Mesenchymal stem cell (in vitro differentiated cells and primary cell): ENCODE measurements around the gene TNPO2. TPM values are rescaled to one million over a fixed set of nuclear protein-coding genes. Genes with fewer than 3 reads are reported as not detected.

Experiments used
- DNase-seq: peaks from one replicate; pipeline ENCODE4 v3.0.0-alpha.2; 2013
- H2AFZ ChIP-seq: one replicate; pipeline ENCODE4 v1.6.1; 2013; ENCODE audit warnings: low read depth, mild to moderate bottlenecking, control low read depth, inconsistent platforms, low read length, moderate library complexity
- H2AK5ac ChIP-seq: 2 replicates; pipeline ENCODE4 v1.6.1; 2013; ENCODE audit warnings: low read length, moderate library complexity, mild to moderate bottlenecking, inconsistent platforms; ENCODE audit not compliant: severe bottlenecking
- H2BK120ac ChIP-seq: one replicate; pipeline ENCODE4 v1.6.1; 2013; ENCODE audit warnings: low read depth, mild to moderate bottlenecking, inconsistent platforms, low read length, moderate library complexity
- H2BK12ac ChIP-seq, 2 experiments: one replicate each; pipeline ENCODE4 v1.6.1; 2013; ENCODE audit warnings: inconsistent platforms in 2 of 2, low read length in 2 of 2, mild to moderate bottlenecking in 2 of 2, moderate library complexity in 2 of 2, control low read depth in 1 of 2
- H2BK15ac ChIP-seq: one replicate; pipeline ENCODE4 v1.6.1; 2013; ENCODE audit warnings: mild to moderate bottlenecking, low read depth, inconsistent platforms; ENCODE audit not compliant: poor library complexity, severe bottlenecking
- H2BK5ac ChIP-seq: 2 replicates; pipeline ENCODE4 v1.6.1; 2013; ENCODE audit warnings: low read depth, mild to moderate bottlenecking, low read length, control low read depth, inconsistent platforms; ENCODE audit not compliant: poor library complexity, severe bottlenecking
- H3K14ac ChIP-seq, 2 experiments: one replicate each; pipeline ENCODE4 v1.6.1; 2013; ENCODE audit warnings: inconsistent platforms in 2 of 2, low read length in 2 of 2, control low read depth in 1 of 2, mild to moderate bottlenecking in 1 of 2, moderate library complexity in 1 of 2
- H3K18ac ChIP-seq, 2 experiments: one replicate each; pipeline ENCODE4 v1.6.1; 2013; ENCODE audit warnings: inconsistent platforms in 2 of 2, low read length in 2 of 2, control low read depth in 1 of 2, low read depth in 1 of 2, mild to moderate bottlenecking in 1 of 2
- H3K23ac ChIP-seq, 2 experiments: one replicate each; pipeline ENCODE4 v1.6.1; 2013; ENCODE audit warnings: inconsistent platforms in 2 of 2, low read length in 2 of 2, mild to moderate bottlenecking in 2 of 2, moderate library complexity in 2 of 2, control low read depth in 1 of 2
- H3K27ac ChIP-seq: 2 replicates; pipeline ENCODE4 v1.5.1; 2013; ENCODE audit warnings: mild to moderate bottlenecking, moderate library complexity, low read length, control low read depth, inconsistent platforms; ENCODE audit not compliant: poor library complexity, severe bottlenecking
- H3K27me3 ChIP-seq, 2 experiments: 2 replicates each; pipeline versions ENCODE4 v1.6.1 to v1.7.0; 2013; ENCODE audit warnings: low read length in 2 of 2, mild to moderate bottlenecking in 2 of 2, moderate library complexity in 2 of 2, control low read depth in 1 of 2, inconsistent platforms in 1 of 2; ENCODE audit not compliant: control insufficient read depth in 1 of 2, insufficient read depth in 1 of 2
- H3K36me3 ChIP-seq, 2 experiments: 2 replicates each; pipeline versions ENCODE4 v1.6.1 to v1.7.0; 2013; ENCODE audit warnings: low read length in 2 of 2, control low read depth in 1 of 2, inconsistent platforms in 1 of 2, low read depth in 1 of 2, mild to moderate bottlenecking in 1 of 2; ENCODE audit not compliant: insufficient read depth in 2 of 2, control insufficient read depth in 1 of 2
- H3K4ac ChIP-seq, 2 experiments: one replicate each; pipeline ENCODE4 v1.6.1; 2013; ENCODE audit warnings: inconsistent platforms in 2 of 2, low read length in 2 of 2, mild to moderate bottlenecking in 2 of 2, moderate library complexity in 2 of 2, control low read depth in 1 of 2, low read depth in 1 of 2
- H3K4me1 ChIP-seq: 2 replicates; pipeline ENCODE4 v1.6.1; 2013; ENCODE audit warnings: low read depth, low read length, control low read depth; ENCODE audit not compliant: control insufficient read depth, insufficient read depth
- H3K4me2 ChIP-seq: 2 replicates; pipeline ENCODE4 v1.6.1; 2013; ENCODE audit warnings: low read length, mild to moderate bottlenecking, inconsistent platforms; ENCODE audit not compliant: poor library complexity, severe bottlenecking
- H3K4me3 ChIP-seq, 2 experiments: 2 replicates each; pipeline versions ENCODE4 v1.5.1 to v1.7.0; 2013; ENCODE audit warnings: low read length in 2 of 2, mild to moderate bottlenecking in 2 of 2, control low read depth in 1 of 2, low read depth in 1 of 2; ENCODE audit not compliant: insufficient read depth in 1 of 2
- H3K79me1 ChIP-seq: replicated peaks from 2 replicates; pipeline ENCODE4 v1.6.1; 2013; ENCODE audit warnings: mild to moderate bottlenecking, control low read depth, low read length, inconsistent platforms; ENCODE audit not compliant: poor library complexity, severe bottlenecking
- H3K9ac ChIP-seq: 2 replicates; pipeline ENCODE4 v1.7.0; 2013; ENCODE audit warnings: mild to moderate bottlenecking, low read length, moderate library complexity
- H3K9me3 ChIP-seq: 2 replicates; pipeline ENCODE4 v1.7.0; 2013; ENCODE audit warnings: mild to moderate bottlenecking, low read length; ENCODE audit not compliant: control insufficient read depth
- H4K8ac ChIP-seq: one replicate; pipeline ENCODE4 v1.6.1; 2013; ENCODE audit warnings: inconsistent platforms, mild to moderate bottlenecking, low read length, moderate library complexity
- H4K91ac ChIP-seq: one replicate; pipeline ENCODE4 v1.6.1; 2013; ENCODE audit warnings: mild to moderate bottlenecking, low read length, inconsistent platforms
- WGBS: methylation state at CpG from one replicate; pipeline ENCODE4 v1.1.7; 2013; ENCODE audit warnings: mixed read lengths; 5-methylcytosine and 5-hydroxymethylcytosine counted together
- polyA plus RNA-seq, 2 experiments: library from polyadenylated mRNA; stranded (reverse); fragments of 200-250 nt; gene quantifications; one replicate each; pipeline ENCODE4 v1.2.3, GENCODE V29; 2013

Gene TNPO2
- polyA plus RNA-seq (2013, experiment 1 of 2) = 39.8 TPM
- 37.8 TPM for polyA plus RNA-seq (2013, experiment 2 of 2)

GRCh38 chr19:12723641-12724426, at the start of gene TNPO2:
Gene TNPO2, minus strand, starts transcription at chr19:12723932. Its CDS starts 2,955 bp downstream, at chr19:12720977.
- Histone ChIP-seq H4K91ac (no peak within 1 kb of the TSS), H3K79me1 (peaks cover 15% of the 10 kb centered on the region), H3K4ac (peak within 1 kb of the TSS; percentile 49 to 79), H2AK5ac (peak within 1 kb of the TSS; percentile 42), H2AFZ (peak within 1 kb of the TSS; percentile 61), H4K8ac (peak within 1 kb of the TSS; percentile 73), H2BK15ac (no peak within 1 kb of the TSS), H3K18ac (peak within 1 kb of the TSS; percentile 9 to 97), H3K4me2 (peak within 1 kb of the TSS; percentile 83), H2BK12ac (peak within 1 kb of the TSS in 1 of 2 experiments; percentile 83), H3K9me3 (no peaks in the 10 kb centered on the region), H2BK120ac (peak within 1 kb of the TSS; percentile 21), H3K27me3 (no peaks in the 10 kb centered on the region), H2BK5ac (no peak within 1 kb of the TSS), H3K4me3 (peak within 1 kb of the TSS; percentile 55 to 95), H3K14ac (peak within 1 kb of the TSS in 1 of 2 experiments; percentile 96), H3K23ac (peak within 1 kb of the TSS in 1 of 2 experiments; percentile 49), H3K36me3 (peaks cover 21 to 30% of the 10 kb centered on the region in 2 experiments), H3K4me1 (peaks cover 16% of the 10 kb centered on the region), H3K9ac (peak within 1 kb of the TSS; percentile 91), H3K27ac (peak within 1 kb of the TSS; percentile 65)
- peak; percentile 78 for DNase-seq
- 6% methylated on average over 28 of the region's 28 CpGs for WGBS

GRCh38 chr19:12772323-12772722, 48.6 kb upstream of the TNPO2 start:
- H3K4me3 ChIP-seq = no peak overlapping the region
- no peaks in the 10 kb centered on the region for H3K9me3 ChIP-seq
- H3K9ac ChIP-seq = peak overlapping the region; percentile 18
- no peak for DNase-seq
- H2BK15ac ChIP-seq = no peak overlapping the region
- H3K79me1 ChIP-seq = peaks cover 10% of the 10 kb centered on the region
- no peak overlapping the region for H2AFZ ChIP-seq
- H3K4me2 ChIP-seq = no peak overlapping the region
- no peak overlapping the region for H3K18ac ChIP-seq
- H2AK5ac ChIP-seq = no peak overlapping the region
- no peak overlapping the region for H2BK5ac ChIP-seq
- H4K8ac ChIP-seq = no peak overlapping the region
- H3K4ac ChIP-seq = no peak overlapping the region
- H3K27ac ChIP-seq = no peak overlapping the region
- peaks cover 35 to 36% of the 10 kb centered on the region in 2 experiments for H3K36me3 ChIP-seq
- 83% methylated on average over 4 of the region's 4 CpGs for WGBS
- H2BK120ac ChIP-seq = no peak overlapping the region
- no peak overlapping the region for H3K23ac ChIP-seq
- no peak overlapping the region for H4K91ac ChIP-seq
- no peak overlapping the region for H3K14ac ChIP-seq
- no peaks in the 10 kb centered on the region for H3K27me3 ChIP-seq
- no peak overlapping the region for H2BK12ac ChIP-seq
- H3K4me1 ChIP-seq = peaks cover 14% of the 10 kb centered on the region

DNA sequence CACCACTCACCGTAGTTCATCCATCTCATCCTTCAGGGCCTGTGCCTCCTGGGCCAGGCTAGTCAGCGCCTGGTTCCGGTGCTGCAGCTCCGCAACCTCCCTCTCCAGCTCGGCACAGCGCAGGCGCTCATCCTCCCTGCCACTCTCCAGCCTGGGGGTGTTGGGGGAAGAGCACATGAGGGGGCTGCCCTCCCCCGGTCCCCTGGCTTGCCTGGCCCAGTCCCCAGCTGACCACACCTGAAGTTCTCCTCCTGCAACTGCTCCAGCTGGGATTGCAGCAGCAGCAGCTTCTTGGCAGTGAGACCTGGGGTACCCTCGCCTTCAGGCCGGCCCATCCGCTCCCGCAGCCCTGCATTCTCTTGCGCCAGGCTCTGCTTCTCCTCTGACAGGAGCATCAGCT, 47.2 kb upstream of the TNPO2 start:
- H3K79me1 ChIP-seq = peaks cover 10% of the 10 kb centered on the region
- H3K9ac ChIP-seq = no peak overlapping the region
- DNase-seq = no peak
- H3K4me2 ChIP-seq = no peak overlapping the region
- H3K14ac ChIP-seq = no peak overlapping the region
- no peak overlapping the region for H3K23ac ChIP-seq
- H3K36me3 ChIP-seq = peaks cover 37 to 46% of the 10 kb centered on the region in 2 experiments
- H2BK12ac ChIP-seq = no peak overlapping the region
- H2BK15ac ChIP-seq = no peak overlapping the region
- no peak overlapping the region for H2AFZ ChIP-seq
- no peak overlapping the region for H2BK120ac ChIP-seq
- H2AK5ac ChIP-seq = no peak overlapping the region
- H3K4me1 ChIP-seq = peaks cover 12% of the 10 kb centered on the region
- H3K4ac ChIP-seq = no peak overlapping the region
- H2BK5ac ChIP-seq = no peak overlapping the region
- no peak overlapping the region for H4K91ac ChIP-seq
- H4K8ac ChIP-seq = no peak overlapping the region
- H3K4me3 ChIP-seq = no peak overlapping the region
- no peaks in the 10 kb centered on the region for H3K27me3 ChIP-seq
- H3K18ac ChIP-seq = no peak overlapping the region
- 96% methylated on average over 12 of the region's 13 CpGs for WGBS
- no peaks in the 10 kb centered on the region for H3K9me3 ChIP-seq
- H3K27ac ChIP-seq = no peak overlapping the region

DNA sequence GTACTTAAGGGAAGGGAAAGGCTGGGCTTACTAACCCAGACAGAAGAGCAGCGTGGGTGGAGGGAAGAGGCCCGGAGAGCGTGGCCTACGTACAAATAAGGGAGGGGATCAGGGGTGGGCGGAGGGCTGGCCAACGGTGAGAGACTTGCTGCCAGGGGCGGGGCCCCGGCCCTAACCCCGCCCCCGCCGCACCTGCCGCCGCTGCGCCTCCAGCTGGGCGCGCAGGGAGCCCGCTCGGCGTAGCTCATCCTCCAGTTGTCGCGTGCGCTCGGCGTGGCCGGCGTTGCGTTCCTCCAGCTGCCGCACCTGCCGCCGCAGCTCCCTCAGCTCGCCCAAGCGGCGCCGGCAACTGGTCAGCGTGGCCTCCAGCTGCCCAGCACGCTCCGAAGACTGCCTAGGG, 46.0 kb upstream of the TNPO2 start:
- Histone ChIP-seq H3K27ac (no peak overlapping the region), H3K23ac (no peak overlapping the region), H3K36me3 (peaks cover 40 to 56% of the 10 kb centered on the region in 2 experiments), H3K14ac (no peak overlapping the region), H2AK5ac (no peak overlapping the region), H3K9me3 (no peaks in the 10 kb centered on the region), H3K9ac (no peak overlapping the region), H3K79me1 (peaks cover 6% of the 10 kb centered on the region), H4K8ac (no peak overlapping the region), H2BK12ac (no peak overlapping the region), H2BK5ac (no peak overlapping the region), H4K91ac (no peak overlapping the region), H3K4ac (no peak overlapping the region), H3K4me1 (peaks cover 7% of the 10 kb centered on the region), H3K4me2 (peak overlapping the region; percentile 30), H3K27me3 (no peaks in the 10 kb centered on the region), H3K4me3 (no peak overlapping the region), H3K18ac (no peak overlapping the region), H2AFZ (no peak overlapping the region), H2BK15ac (no peak overlapping the region), H2BK120ac (no peak overlapping the region)
- DNase-seq = no peak
- 52% methylated on average over 37 of the region's 37 CpGs for WGBS
